HG02870 (cell line): Measurements from ENCODE around the gene NPR1.
"Not testable (repeated sequence)": the region's sequence is repeated elsewhere in the genome, so short reads cannot be mapped to it uniquely, and the experiment has no call there.

Experiments used
- ATAC-seq: cut with Tn5 transposase; IDR thresholded peaks from one replicate; pipeline ENCODE4 v1.9.1; 2021; ENCODE audit warnings: mild to moderate bottlenecking, moderate library complexity; ENCODE audit not compliant: unreplicated experiment

NPR1 gene

DNA sequence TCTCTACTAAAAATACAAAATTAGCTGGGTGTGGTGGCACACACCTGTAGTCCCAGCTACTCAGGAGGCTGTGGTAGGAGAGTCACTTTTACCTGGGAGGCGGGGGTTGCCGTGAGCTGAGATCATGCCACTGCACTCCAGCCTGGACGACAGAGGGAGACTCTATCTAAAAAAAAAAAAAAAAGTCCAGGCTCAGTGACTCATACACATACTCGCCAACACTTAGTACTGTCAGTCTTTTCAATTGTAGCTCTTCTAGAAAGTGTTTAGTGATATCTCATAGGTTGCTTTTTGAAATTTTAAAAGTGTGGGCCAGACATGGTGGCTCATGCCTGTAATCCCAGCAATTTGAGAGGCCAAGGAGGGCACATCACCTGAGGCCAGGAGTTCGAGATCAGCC, 37.7 kb downstream of the NPR1 start:
- ATAC-seq = not testable (repeated sequence)

DNA sequence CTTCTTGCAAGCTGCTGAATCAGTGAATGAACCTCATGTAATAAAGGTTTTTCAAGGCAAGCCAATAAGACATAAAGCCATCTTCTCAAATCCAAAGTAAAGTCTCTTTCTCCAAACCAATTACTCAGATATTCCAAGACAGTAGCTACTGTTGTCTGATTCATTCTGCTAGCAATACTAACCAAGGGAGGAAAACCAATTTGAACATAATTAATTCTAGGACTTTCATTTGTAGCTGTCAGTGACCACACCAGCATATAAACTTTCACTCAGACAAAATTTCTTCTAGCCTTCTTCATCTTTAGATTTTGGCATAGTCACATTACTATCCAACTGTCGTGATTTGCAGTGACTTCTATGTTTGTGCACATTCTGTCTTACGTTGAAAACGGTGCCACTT, 38.8 kb downstream of the NPR1 start:
- no peak for ATAC-seq

- no peak for ATAC-seq
Measured at GRCh38 chr1:153723687-153724086, 45.2 kb downstream of the NPR1 start.

GRCh38 chr1:153724634-153725033, 46.1 kb downstream of the NPR1 start:
- ATAC-seq = not testable (repeated sequence)

- peak; percentile 97 for ATAC-seq
Measured at GRCh38 chr1:153727463-153728304, 49.2 kb downstream of the NPR1 start, which contains the start of gene INTS3. Gene INTS3, plus strand, starts transcription at chr1:153728050. Its CDS starts 585 bp downstream, at chr1:153728635.

DNA sequence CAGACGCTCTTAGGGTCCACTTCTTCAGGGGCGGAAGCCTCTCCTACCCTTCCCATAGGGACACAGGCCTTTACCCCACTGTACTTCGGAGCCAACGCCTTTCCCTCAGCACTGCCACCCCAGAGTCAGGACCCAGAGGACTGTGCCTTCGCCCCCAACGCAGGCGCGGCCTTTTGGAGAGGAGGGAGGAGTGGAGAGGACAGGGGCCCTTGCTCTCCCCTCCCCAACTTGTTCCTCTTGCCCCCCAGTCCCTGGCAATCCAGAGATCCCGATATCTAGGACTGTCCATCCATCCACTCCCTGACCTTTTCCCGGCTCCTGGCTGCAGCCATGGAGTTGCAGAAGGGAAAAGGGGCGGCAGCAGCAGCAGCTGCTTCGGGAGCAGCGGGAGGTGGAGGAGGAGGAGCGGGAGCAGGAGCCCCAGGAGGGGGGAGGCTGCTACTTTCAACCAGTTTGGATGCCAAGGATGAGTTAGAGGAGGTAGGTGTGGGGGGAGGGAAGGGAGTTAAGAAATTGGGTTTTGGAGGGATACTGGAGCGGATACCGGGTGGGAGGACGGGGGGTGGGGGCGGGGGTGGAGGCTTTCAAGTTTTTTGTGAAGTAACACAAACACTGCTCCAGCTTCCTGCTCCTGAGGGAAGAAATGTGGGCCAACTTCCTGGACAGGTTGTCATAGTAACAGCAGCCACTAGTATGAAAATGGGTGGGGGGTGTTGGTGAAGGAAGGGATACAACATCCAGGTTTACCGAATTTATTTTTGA, 50.0 kb downstream of the NPR1 start:
- no peak for ATAC-seq

DNA sequence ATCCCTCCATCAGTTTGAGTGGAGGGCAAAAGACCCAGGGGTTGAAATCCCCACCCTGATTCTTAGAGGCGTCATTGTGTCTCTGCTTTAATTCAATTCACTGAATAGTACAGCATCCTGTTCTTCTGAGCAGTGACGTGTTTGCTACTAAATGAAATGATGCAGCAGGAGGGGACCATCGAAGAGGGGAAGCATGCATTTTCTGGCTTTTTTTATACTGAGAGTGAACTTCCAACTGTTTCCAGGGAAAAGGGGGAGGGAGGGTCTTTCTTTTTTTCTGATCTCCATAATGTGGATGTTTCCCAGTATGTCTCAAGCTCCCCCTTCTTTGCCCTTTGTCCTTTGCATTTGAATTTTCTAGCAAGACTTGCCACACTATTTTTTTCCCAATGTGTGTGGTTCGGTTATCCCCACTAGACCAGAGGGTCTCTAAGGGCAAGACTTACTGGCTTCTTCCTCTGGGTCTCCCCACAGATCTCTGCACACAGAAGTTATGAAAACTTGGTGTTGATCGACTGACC, 52.0 kb downstream of the NPR1 start:
- ATAC-seq = no peak

DNA sequence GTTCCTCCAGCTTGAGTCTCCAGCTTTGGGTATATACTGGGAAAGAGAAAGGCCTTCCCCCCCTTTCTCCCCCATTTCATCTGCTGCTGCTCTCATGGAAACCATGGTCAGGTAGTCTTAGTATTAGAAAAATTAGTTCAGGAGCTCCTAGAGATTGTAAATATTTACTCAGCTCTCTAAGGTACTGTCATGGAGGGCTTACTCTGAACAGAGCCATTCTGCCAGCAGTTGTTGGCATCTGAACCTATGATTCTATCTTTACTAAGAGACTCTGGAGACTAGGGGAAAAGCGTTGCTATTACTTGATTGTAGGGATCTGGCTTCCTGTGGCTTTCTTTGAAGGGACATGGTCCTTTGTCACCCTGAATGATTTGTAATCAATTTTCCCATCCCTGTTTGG, 55.5 kb downstream of the NPR1 start:
- ATAC-seq = no peak

DNA sequence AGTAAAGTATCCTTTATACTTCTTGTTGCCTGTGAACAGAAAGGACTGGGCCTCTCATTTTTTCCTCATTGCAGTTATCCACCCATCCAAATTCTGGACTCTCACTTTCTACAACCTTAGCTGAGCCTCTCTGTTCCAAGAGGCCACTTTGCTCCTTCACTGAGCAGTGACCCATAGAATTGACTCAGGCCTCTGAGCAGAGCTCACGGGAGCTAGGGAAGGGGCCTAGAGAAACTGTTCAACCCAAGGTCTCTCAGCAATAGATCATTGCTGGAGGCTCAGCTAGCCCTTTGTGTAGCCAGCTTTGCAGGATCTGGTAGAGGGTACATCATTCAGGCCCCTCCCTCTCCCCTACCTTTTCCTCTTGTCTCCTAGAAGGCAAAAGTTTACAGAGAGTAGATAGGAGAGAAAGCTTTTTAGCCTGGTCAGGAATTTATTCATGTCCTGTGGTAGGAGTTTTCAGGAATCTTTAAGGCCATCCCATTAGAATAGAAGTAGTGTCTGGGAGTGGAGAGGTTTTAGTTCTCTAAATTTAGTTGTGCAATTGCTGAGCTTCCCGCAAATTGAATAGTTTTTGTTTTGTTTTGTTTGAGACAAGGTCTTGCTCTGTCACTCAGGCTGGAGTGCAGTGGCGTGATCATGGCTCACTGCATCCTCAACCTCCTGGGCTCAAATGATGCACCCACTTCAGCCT, 56.1 kb downstream of the NPR1 start:
- ATAC-seq = no peak

DNA sequence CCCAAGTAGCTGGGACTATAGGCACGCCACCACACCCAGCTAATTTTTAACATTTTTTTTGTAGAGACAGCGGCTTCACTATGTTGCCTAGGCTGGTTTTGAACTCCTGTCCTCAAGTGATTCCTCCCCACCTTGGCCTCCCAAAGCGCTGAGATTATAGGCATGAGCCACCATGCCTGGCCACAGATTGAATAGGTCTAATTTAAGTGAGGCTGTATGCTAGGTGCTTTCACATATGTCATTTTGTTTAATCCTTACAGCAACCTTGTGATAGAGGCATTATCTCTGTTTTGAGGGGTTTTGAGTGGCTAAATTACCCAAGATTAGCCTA, 56.6 kb downstream of the NPR1 start:
- ATAC-seq = no peak

GRCh38 chr1:153741986-153742385, 63.5 kb downstream of the NPR1 start:
- ATAC-seq = no peak

DNA sequence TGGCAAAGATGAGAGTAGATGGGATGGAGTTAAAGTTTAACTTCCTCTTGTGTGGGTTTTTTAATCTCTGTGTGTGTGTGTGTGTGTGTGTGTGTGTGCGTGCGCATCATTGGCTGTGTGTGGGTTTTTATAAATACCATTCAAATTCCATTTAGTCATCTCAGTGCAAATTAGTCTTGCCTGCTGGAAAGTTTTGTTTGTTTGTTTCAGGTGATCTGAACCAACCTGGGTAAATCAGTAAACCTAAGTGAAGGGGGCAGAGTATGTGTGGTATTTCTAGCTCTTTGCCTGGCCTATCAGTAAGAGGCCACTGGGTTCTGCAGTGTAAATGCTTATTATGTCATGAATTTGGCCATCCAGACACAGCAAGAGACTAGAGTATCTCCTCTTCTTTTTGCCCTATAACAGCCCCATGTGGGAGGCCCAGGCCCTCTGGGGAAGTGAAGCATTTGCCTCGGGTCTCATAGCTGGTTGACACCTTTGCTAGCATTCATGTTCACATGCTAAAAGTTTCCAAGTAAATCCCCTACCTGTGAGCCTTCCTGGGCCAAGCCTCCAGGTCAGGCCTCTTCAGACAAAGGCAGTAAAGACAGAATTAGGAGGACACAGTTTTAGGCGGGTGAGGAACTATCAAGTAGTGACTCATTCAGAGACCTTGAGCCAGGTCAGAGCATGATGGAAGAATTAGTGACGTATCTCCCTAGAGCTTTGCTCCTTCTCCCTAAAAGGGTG, 64.1 kb downstream of the NPR1 start:
- ATAC-seq = no peak
